WTC11 (cell line): ENCODE measurements around the gene ALLC. TPM values are rescaled to one million over a fixed set of nuclear protein-coding genes. Genes with fewer than 3 reads are reported as not detected.

Experiments used
- ATAC-seq: fragments of 200-7000 bp; cut with Tn5 transposase; 2 replicates; pipeline ENCODE4 v1.10.0; 2021; ENCODE audit warnings: mild to moderate bottlenecking, moderate library complexity
- CTCF ChIA-PET: fragments of 300-600 bp; sonication (Branson Sonifier 250); formaldehyde crosslinking; loops from one replicate; lab custom pipeline; 2021; ENCODE audit warnings: antibody characterized with exemption; lab: Charles Lee
- POLR2A ChIA-PET: fragments of 350-600 bp; sonication (Branson Sonifier 250); formaldehyde crosslinking; loops from one replicate; lab custom pipeline; 2021; ENCODE audit warnings: antibody characterized with exemption; lab: Charles Lee
- DNase-seq: peaks from one replicate; pipeline ENCODE4 v3.0.0; 2021; ENCODE audit warnings: low spot score
- H3K27ac Mint-ChIP-seq: 2 replicates; pipeline ENCODE4 v1.8.0; 2021; ENCODE audit warnings: mixed read lengths
- H3K27me3 Mint-ChIP-seq: 2 replicates; pipeline ENCODE4 v1.8.0; 2021; ENCODE audit warnings: low read depth, mild to moderate bottlenecking, moderate library complexity, mixed read lengths
- H3K36me3 Mint-ChIP-seq: 2 replicates; pipeline ENCODE4 v1.8.0; 2021; ENCODE audit warnings: mixed read lengths
- H3K4me1 Mint-ChIP-seq: 2 replicates; pipeline ENCODE4 v1.8.0; 2022; ENCODE audit warnings: mixed read lengths
- H3K4me3 Mint-ChIP-seq: 2 replicates; pipeline ENCODE4 v1.8.0; 2021; ENCODE audit warnings: mild to moderate bottlenecking, moderate library complexity, mixed read lengths
- H3K9me3 Mint-ChIP-seq: 2 replicates; pipeline ENCODE4 v1.8.0; 2021; ENCODE audit warnings: mixed read lengths
- AR ChIP-seq: fragments of 250-450 bp; sonication (Bioruptor Pico); IDR thresholded peaks from 2 replicates; pipeline ENCODE4 v1.9.0; 2021; ENCODE audit warnings: mild to moderate bottlenecking
- ATF1 ChIP-seq: sonication (generic); formaldehyde crosslinking; IDR thresholded peaks from 2 replicates; pipeline ENCODE4 v1.8.1; 2023; ENCODE audit warnings: mild to moderate bottlenecking, moderate library complexity, missing genetic modification reagents
- CBFB ChIP-seq: sonication (generic); formaldehyde crosslinking; IDR thresholded peaks from 2 replicates; pipeline ENCODE4 v1.8.1; 2022; ENCODE audit warnings: mild to moderate bottlenecking, low read depth, missing genetic modification reagents
- FOXP1 ChIP-seq: sonication (generic); formaldehyde crosslinking; IDR thresholded peaks from 2 replicates; pipeline ENCODE4 v1.8.0; 2022; ENCODE audit warnings: missing genetic modification reagents, mild to moderate bottlenecking, moderate library complexity, borderline replicate concordance
- GTF2I ChIP-seq: fragments of 250-450 bp; sonication (Bioruptor Pico); conservative IDR thresholded peaks from 2 replicates; pipeline ENCODE4 v1.4.0; 2021; ENCODE audit warnings: mild to moderate bottlenecking
- IRF2 ChIP-seq: sonication (generic); formaldehyde crosslinking; IDR thresholded peaks from 2 replicates; pipeline ENCODE4 v1.8.0; 2022; ENCODE audit warnings: low read depth, missing genetic modification reagents, borderline replicate concordance
- JAZF1 ChIP-seq: fragments of 250-450 bp; sonication (Bioruptor Pico); IDR thresholded peaks from 2 replicates; pipeline ENCODE4 v1.9.0; 2021; ENCODE audit warnings: moderate library complexity, mild to moderate bottlenecking, inconsistent platforms
- NR3C1 ChIP-seq: sonication (generic); formaldehyde crosslinking; conservative IDR thresholded peaks from 2 replicates; pipeline ENCODE4 v1.8.1; 2023; ENCODE audit warnings: low read depth, mild to moderate bottlenecking, missing genetic modification reagents
- SMAD4 ChIP-seq: sonication (generic); formaldehyde crosslinking; IDR thresholded peaks from 2 replicates; pipeline ENCODE4 v1.8.0; 2022; ENCODE audit warnings: mild to moderate bottlenecking, missing genetic modification reagents
- SOX15 ChIP-seq: fragments of 250-450 bp; sonication (Bioruptor Pico); IDR thresholded peaks from 2 replicates; pipeline ENCODE4 v1.9.0; 2021; ENCODE audit warnings: mild to moderate bottlenecking
- TEAD1 ChIP-seq: sonication (generic); formaldehyde crosslinking; IDR thresholded peaks from 2 replicates; pipeline ENCODE4 v1.8.0; 2022; ENCODE audit warnings: mild to moderate bottlenecking, missing genetic modification reagents
- TP53 ChIP-seq: sonication (generic); formaldehyde crosslinking; IDR thresholded peaks from 2 replicates; pipeline ENCODE4 v1.8.1; 2023; ENCODE audit warnings: mild to moderate bottlenecking, missing genetic modification reagents
- USF1 ChIP-seq: sonication (generic); formaldehyde crosslinking; IDR thresholded peaks from 2 replicates; pipeline ENCODE4 v1.8.0; 2022; ENCODE audit warnings: mild to moderate bottlenecking, missing genetic modification reagents
- ZBTB21 ChIP-seq: sonication (generic); formaldehyde crosslinking; IDR thresholded peaks from 2 replicates; pipeline ENCODE4 v1.8.1; 2023; ENCODE audit warnings: mild to moderate bottlenecking, missing genetic modification reagents, borderline replicate concordance
- ZNF263 ChIP-seq: sonication (generic); formaldehyde crosslinking; IDR thresholded peaks from 2 replicates; pipeline ENCODE4 v1.8.1; 2022; ENCODE audit warnings: low read depth, mild to moderate bottlenecking, moderate library complexity, missing genetic modification reagents
- ZNF416 ChIP-seq: fragments of 250-450 bp; sonication (Bioruptor Pico); IDR thresholded peaks from 2 replicates; pipeline ENCODE4 v1.9.0; 2021; ENCODE audit warnings: mild to moderate bottlenecking, inconsistent platforms
- ZNF425 ChIP-seq: fragments of 250-450 bp; sonication (Bioruptor Pico); conservative IDR thresholded peaks from 2 replicates; pipeline ENCODE4 v1.9.0; 2021; ENCODE audit warnings: mild to moderate bottlenecking
- ZNF532 ChIP-seq: fragments of 250-450 bp; sonication (Bioruptor Pico); IDR thresholded peaks from 2 replicates; pipeline ENCODE4 v1.9.0; 2021; ENCODE audit warnings: mild to moderate bottlenecking, borderline replicate concordance
- total RNA-seq: library from RNA; stranded (reverse); gene quantifications from 3 replicates; pipeline ENCODE4 v1.2.3, GENCODE V29; 2021

The ALLC gene
- total RNA-seq, 1 experiment from 2014 or later: not detected

- TF ChIP-seq ZNF532 (CRISPR knock-in tag): no peak
- TF ChIP-seq ZNF263 (CRISPR knock-in tag): no peak
Measured at GRCh38 chr2:3674066-3674845, 16.3 kb downstream of the ALLC start (continued).

- Mint-ChIP-seq H3K4me3 (no peak overlapping the region), H3K27ac (no peak overlapping the region), H3K4me1 (no peaks in the 10 kb centered on the region), H3K9me3 (peaks cover 73% of the 10 kb centered on the region), H3K36me3 (peaks cover 38% of the 10 kb centered on the region), H3K27me3 (peaks cover 20% of the 10 kb centered on the region)
- ATAC-seq (no peak), DNase-seq (no peak)
- no peak for TF ChIP-seq FOXP1 (CRISPR knock-in tag)
- TF ChIP-seq ZNF425: no peak
- TF ChIP-seq JAZF1 (CRISPR knock-in tag): no peak
- TF ChIP-seq ZNF416 (CRISPR knock-in tag): no peak
- no peak for TF ChIP-seq SMAD4 (CRISPR knock-in tag)
- TF ChIP-seq NR3C1 (CRISPR knock-in tag): no peak
- TF ChIP-seq TEAD1 (CRISPR knock-in tag): no peak
- no peak for TF ChIP-seq TP53
- no peak for TF ChIP-seq IRF2 (CRISPR knock-in tag)
- no peak for TF ChIP-seq ZBTB21 (CRISPR knock-in tag)
- TF ChIP-seq USF1 (CRISPR knock-in tag): no peak
- TF ChIP-seq ATF1 (CRISPR knock-in tag): no peak
- TF ChIP-seq GTF2I: no peak
- TF ChIP-seq AR (CRISPR knock-in tag): no peak
- no peak for TF ChIP-seq SOX15 (CRISPR knock-in tag)
- no peak for TF ChIP-seq CBFB (CRISPR knock-in tag)
- CTCF ChIA-PET: no interaction called here
- POLR2A ChIA-PET: no interaction called here
Measured at GRCh38 chr2:3675687-3676086, 17.7 kb downstream of the ALLC start.
